Endothelial cell of umbilical vein (primary cell): ENCODE data around the gene LARP1B. TPM values are rescaled to one million over a fixed set of nuclear protein-coding genes. Genes with fewer than 3 reads are reported as not detected.
A peak's percentile ranks its signal among the peaks of the same experiment; 100 is the strongest.

Source experiments
- BruUV-seq: library from RNA; stranded (reverse); fragments of 400-500 nt; replicated peaks from 2 replicates; lab custom pipeline; 2021; lab: Mats Ljungman, UMichigan
- CTCF ChIA-PET: fragments of 300-600, 350-600 bp; sonication (Branson Sonifier 250); formaldehyde crosslinking; loops from one replicate; lab custom pipeline; 2021; ENCODE audit warnings: antibody characterized with exemption, inconsistent platforms; lab: Charles Lee
- POLR2A ChIA-PET: fragments of 300-600, 350-600 bp; sonication (Branson Sonifier 250); formaldehyde crosslinking; loops from one replicate; lab custom pipeline; 2021; ENCODE audit warnings: antibody characterized with exemption, inconsistent platforms; lab: Charles Lee
- DNase-seq: peaks from one replicate; pipeline ENCODE4 v3.0.0-alpha.2; 2011; ENCODE audit warnings: low read depth, low spot score
- FAIRE-seq: peaks from 2 replicates; lab custom pipeline; 2011; peaks lifted over from hg19 to GRCh38; lab: Jason Lieb, UNC
- H2AFZ ChIP-seq: 2 replicates; pipeline ENCODE4 v1.6.0; 2012; ENCODE audit warnings: low read depth, low read length, control low read depth, inconsistent platforms
- H3K27ac ChIP-seq: 2 replicates; pipeline ENCODE4 v1.5.1; 2011; ENCODE audit warnings: low read depth, mild to moderate bottlenecking, control low read depth, low read length, moderate library complexity; ENCODE audit not compliant: insufficient read depth
- H3K27me3 ChIP-seq, 2 experiments: 2 replicates each; pipeline versions ENCODE4 v1.6.0 to v1.6.1; 2011; ENCODE audit warnings: low read length in 2 of 2, mixed read lengths in 1 of 2; ENCODE audit not compliant: control insufficient read depth in 2 of 2, insufficient read depth in 2 of 2
- H3K36me3 ChIP-seq, 2 experiments: 2 replicates in 1 of 2; 3 replicates in 1 of 2; pipeline ENCODE4 v1.5.1; 2011; ENCODE audit warnings: low read length in 2 of 2, mild to moderate bottlenecking in 1 of 2, moderate library complexity in 1 of 2; ENCODE audit not compliant: control insufficient read depth in 2 of 2, insufficient read depth in 2 of 2; ENCODE audit errors: extremely low read depth in 1 of 2
- H3K4me1 ChIP-seq: 3 replicates; pipeline ENCODE4 v1.5.1; 2011; ENCODE audit warnings: mild to moderate bottlenecking, low read length; ENCODE audit not compliant: control insufficient read depth, insufficient read depth; ENCODE audit errors: extremely low read depth
- H3K4me2 ChIP-seq: 2 replicates; pipeline ENCODE4 v1.6.1; 2011; ENCODE audit warnings: low read length, control low read depth, mixed read lengths; ENCODE audit not compliant: insufficient read depth
- H3K4me3 ChIP-seq, 3 experiments: fragments of 200-600 bp in 1 of 3; sonication (generic), shearing (Covaris generic) in 1 of 3; replicated peaks in 1 of 3; 2 replicates each; pipeline ENCODE4 v1.5.1; 2011 to 2016; ENCODE audit warnings: control low read depth in 3 of 3, low read length in 3 of 3, mild to moderate bottlenecking in 2 of 3, inconsistent platforms in 1 of 3, low read depth in 1 of 3, moderate library complexity in 1 of 3; ENCODE audit not compliant: insufficient read depth in 1 of 3
- H3K79me2 ChIP-seq: 2 replicates; pipeline ENCODE4 v1.6.0; 2012; ENCODE audit warnings: low read length, inconsistent platforms; ENCODE audit not compliant: control insufficient read depth, insufficient read depth
- H3K9ac ChIP-seq: replicated peaks from 2 replicates; pipeline ENCODE3; 2011; ENCODE audit warnings: low read length, control low read depth; ENCODE audit not compliant: insufficient read depth; ENCODE audit errors: extremely low read depth
- H3K9me1 ChIP-seq: replicated peaks from 3 replicates; pipeline ENCODE4 v1.6.0; 2011; ENCODE audit warnings: mild to moderate bottlenecking, low read length; ENCODE audit not compliant: control insufficient read depth, insufficient read depth; ENCODE audit errors: extremely low read depth
- H3K9me3 ChIP-seq: replicated peaks from 2 replicates; pipeline ENCODE4 v1.5.1; 2012; ENCODE audit warnings: low read length, inconsistent platforms; ENCODE audit not compliant: control insufficient read depth, insufficient read depth
- H4K20me1 ChIP-seq: replicated peaks from 2 replicates; pipeline ENCODE3; 2011; ENCODE audit warnings: mild to moderate bottlenecking, low read length; ENCODE audit not compliant: control insufficient read depth, insufficient read depth; ENCODE audit errors: extremely low read depth
- GATA2 ChIP-seq: IDR thresholded peaks from 2 replicates; pipeline ENCODE4 v1.7.0; 2011; ENCODE audit warnings: low read depth, mild to moderate bottlenecking, moderate library complexity, mixed read lengths, low read length; ENCODE audit not compliant: insufficient read length, insufficient read depth
- JUN ChIP-seq: IDR thresholded peaks from 2 replicates; pipeline ENCODE4 v1.6.1; 2011; ENCODE audit warnings: borderline replicate concordance, low read depth; ENCODE audit not compliant: insufficient read length, insufficient read depth
- POLR2AphosphoS5 ChIP-seq: IDR thresholded peaks from 2 replicates; pipeline ENCODE4 v1.6.1; 2012; ENCODE audit warnings: low read depth, mild to moderate bottlenecking, control low read depth, low read length, moderate library complexity; ENCODE audit not compliant: insufficient read depth
- dilution Hi-C: fragments of 300-500 bp; cut with MboI; formaldehyde crosslinking; loops from one replicate; pipeline ENCODE4 v1.15.0; 2019; ENCODE audit warnings: low sequenced_read_pairs; ENCODE audit not compliant: extremely low pct_ligation_motif_present
- intact Hi-C: fragments of 100-400 bp; cut with micrococcal nuclease; formaldehyde crosslinking; loops from one replicate; pipeline ENCODE4 v1.10.0; 2022
- polyA plus RNA-seq, 4 experiments: library from polyadenylated mRNA; depleted of rRNA in 3 of 4; stranded (reverse) in 3 of 4; unstranded in 1 of 4; fragments of >200 nt; gene quantifications; 2 replicates each; pipeline versions ENCODE4 v1.2.1 to v1.2.3, GENCODE V29; 2011 to 2012; ENCODE audit warnings: missing spikeins in 1 of 4
- total RNA-seq: library from RNA; stranded (reverse); gene quantifications from 2 replicates; pipeline ENCODE4 v1.2.3, GENCODE V29; 2021
- TF ChIP-seq, protein P1 (sequence below): IDR thresholded peaks from 2 replicates; pipeline ENCODE4 v1.6.1; 2011; ENCODE audit not compliant: insufficient read depth, insufficient read length

Gene LARP1B
- total and polyA plus RNA-seq, 2 donors (not counting 3 experiments of a cell fraction or from before 2014, with no cell fraction given), result 7.3 to 28.8 TPM

GRCh38 chr4:128060121-128060698 lies 902 bp upstream of the LARP1B start:
- intact Hi-C loops (loop anchor here (2.0 to 5.0 kb wide), 6 partner anchors 161 to 1032 kb away; partner anchors contain the start of genes PGRMC2, PLK4 and SCLT1), dilution Hi-C loops (no loop called here)
- no peaks in the 10 kb centered on the region for H3K36me3 ChIP-seq
- TF ChIP-seq GATA2, result no peak
- TF ChIP-seq, protein P1, sequence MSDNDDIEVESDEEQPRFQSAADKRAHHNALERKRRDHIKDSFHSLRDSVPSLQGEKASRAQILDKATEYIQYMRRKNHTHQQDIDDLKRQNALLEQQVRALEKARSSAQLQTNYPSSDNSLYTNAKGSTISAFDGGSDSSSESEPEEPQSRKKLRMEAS, result no peak
- TF ChIP-seq JUN, result no peak
- no peak for TF ChIP-seq POLR2AphosphoS5
- no peaks in the 10 kb centered on the region for H3K27me3 ChIP-seq
- H3K27ac ChIP-seq, result peak overlapping the region; percentile 87
- ChIA-PET CTCF (interaction anchor here (0.7 to 1.5 kb wide), 6 partner anchors 9 to 160 kb away, joined by 3 to 6 read pairs (median 4); partner anchors contain the start of gene ABHD18), POLR2A (interaction anchor here (0.7 to 1.4 kb wide), 3 partner anchors 15 to 95 kb away, joined by 3 to 11 read pairs (median 3); partner anchors contain the start of genes ABHD18 and MFSD8)
- H3K9me1 ChIP-seq, result no peaks in the 10 kb centered on the region
- peaks cover 10% of the 10 kb centered on the region for H3K4me1 ChIP-seq
- H3K9me3 ChIP-seq, result no peaks in the 10 kb centered on the region
- FAIRE-seq (peak; percentile 66), DNase-seq (peak; percentile 39)
- H3K4me3 ChIP-seq, result peak overlapping the region; percentile 67 to 86 (median 74)
- peak overlapping the region; percentile 77 for H3K4me2 ChIP-seq
- H2AFZ ChIP-seq, result peak overlapping the region; percentile 95
- H3K79me2 ChIP-seq, result peaks cover 36% of the 10 kb centered on the region
- peak overlapping the region; percentile 98 for H3K9ac ChIP-seq
- H4K20me1 ChIP-seq, result peaks cover 3% of the 10 kb centered on the region
- BruUV-seq, result no TSS peak
